CD8-positive, alpha-beta memory T cell (primary cell): ENCODE results near the gene CER1. TPM values are rescaled to one million over a fixed set of nuclear protein-coding genes. Genes with fewer than 3 reads are reported as not detected.

Source experiments
- CTCF ChIA-PET: fragments of 350-600 bp; sonication (Branson Sonifier 250); formaldehyde crosslinking; loops from one replicate; lab custom pipeline; 2021; ENCODE audit warnings: antibody characterized with exemption; lab: Charles Lee
- POLR2A ChIA-PET: fragments of 350-600 bp; sonication (Branson Sonifier 250); formaldehyde crosslinking; loops from one replicate; lab custom pipeline; 2021; ENCODE audit warnings: antibody characterized with exemption; lab: Charles Lee
- DNase-seq, 5 donors: peaks; one replicate each; pipeline versions ENCODE4 v3.0.0 to v3.0.0-alpha.2; 2020 to 2022; ENCODE audit warnings: mixed read lengths in 1 of 5
- H3K27ac ChIP-seq: one replicate; pipeline ENCODE4 v1.7.0; 2013; ENCODE audit warnings: low read depth, mild to moderate bottlenecking, low read length, moderate library complexity
- H3K27me3 ChIP-seq: 2 replicates; pipeline ENCODE4 v1.7.0; 2013; ENCODE audit warnings: low read length, mild to moderate bottlenecking; ENCODE audit not compliant: insufficient read depth, poor library complexity, severe bottlenecking
- H3K36me3 ChIP-seq: 2 replicates; pipeline ENCODE4 v1.7.0; 2013; ENCODE audit warnings: mild to moderate bottlenecking, low read length, moderate library complexity; ENCODE audit not compliant: insufficient read depth
- H3K4me1 ChIP-seq: 2 replicates; pipeline ENCODE4 v1.7.0; 2013; ENCODE audit warnings: mild to moderate bottlenecking, low read length, moderate library complexity; ENCODE audit not compliant: insufficient read depth
- H3K4me3 ChIP-seq: 2 replicates; pipeline ENCODE4 v1.7.0; 2013; ENCODE audit warnings: mild to moderate bottlenecking, low read length
- H3K9me3 ChIP-seq: 2 replicates; pipeline ENCODE4 v1.7.0; 2013; ENCODE audit warnings: mild to moderate bottlenecking, low read length
- H3K27ac Mint-ChIP-seq, 8 donors: one replicate each; pipeline ENCODE4 v1.8.0; 2020 to 2021; ENCODE audit warnings: mixed read lengths in 8 of 8, mild to moderate bottlenecking in 6 of 8, inconsistent platforms in 3 of 8, moderate library complexity in 3 of 8
- H3K27me3 Mint-ChIP-seq, 2 donors: one replicate each; pipeline ENCODE4 v1.8.0; 2020 to 2021; ENCODE audit warnings: mixed read lengths in 2 of 2, mild to moderate bottlenecking in 1 of 2, moderate library complexity in 1 of 2
- H3K36me3 Mint-ChIP-seq, 3 donors: one replicate each; pipeline ENCODE4 v1.8.0; 2020 to 2021; ENCODE audit warnings: mixed read lengths in 3 of 3, inconsistent platforms in 1 of 3, mild to moderate bottlenecking in 1 of 3
- H3K4me1 Mint-ChIP-seq, 3 donors: one replicate each; pipeline ENCODE4 v1.8.0; 2020 to 2021; ENCODE audit warnings: mixed read lengths in 3 of 3, inconsistent platforms in 1 of 3, mild to moderate bottlenecking in 1 of 3
- H3K4me3 Mint-ChIP-seq, 7 donors: one replicate each; pipeline ENCODE4 v1.8.0; 2020 to 2021; ENCODE audit warnings: mixed read lengths in 7 of 7, mild to moderate bottlenecking in 6 of 7, moderate library complexity in 4 of 7, inconsistent platforms in 2 of 7
- H3K9me3 Mint-ChIP-seq, 5 donors: one replicate each; pipeline ENCODE4 v1.8.0; 2020 to 2022; ENCODE audit warnings: mixed read lengths in 5 of 5, mild to moderate bottlenecking in 3 of 5, moderate library complexity in 2 of 5, inconsistent platforms in 1 of 5
- polyA plus RNA-seq: library from polyadenylated mRNA; unstranded; fragments of 300-500 nt; fragmentation: Illumina TruSeq; gene quantifications from one replicate; pipeline ENCODE4 v1.2.3, GENCODE V29; 2021
- total RNA-seq, 2 experiments: library from RNA; stranded (reverse); gene quantifications; one replicate each; pipeline ENCODE4 v1.2.3, GENCODE V29; 2021

CER1 gene
- total and polyA plus RNA-seq, 3 experiments from 2014 or later: not detected

GRCh38 chr9:14752871-14753270 is 30.3 kb upstream of the CER1 start:
- CTCF ChIA-PET: no interaction called here
- Histone ChIP-seq H3K27ac (no peak overlapping the region), H3K4me1 (no peaks in the 10 kb centered on the region), H3K27me3 (no peaks in the 10 kb centered on the region), H3K9me3 (no peaks in the 10 kb centered on the region), H3K4me3 (no peak overlapping the region), H3K36me3 (no peaks in the 10 kb centered on the region)
- Mint-ChIP-seq H3K36me3 (no peaks in the 10 kb centered on the region), H3K27ac (no peak overlapping the region), H3K27me3 (peaks cover 16 to 43% of the 10 kb centered on the region in 2 donors), H3K4me3 (no peak overlapping the region), H3K9me3 (peaks cover 0 to 2% (median 0%) of the 10 kb centered on the region in 5 donors), H3K4me1 (peaks cover 5 to 18% (median 7%) of the 10 kb centered on the region in 3 donors)
- no peak for DNase-seq
- POLR2A ChIA-PET: no interaction called here

- ChIA-PET POLR2A (no interaction called here), CTCF (no interaction called here)
- H3K4me1 ChIP-seq: no peaks in the 10 kb centered on the region
- peaks cover 5 to 18% (median 7%) of the 10 kb centered on the region in 3 donors for H3K4me1 Mint-ChIP-seq
- no peaks in the 10 kb centered on the region for H3K36me3 Mint-ChIP-seq
- H3K4me3 Mint-ChIP-seq: no peak overlapping the region
- H3K27ac ChIP-seq: no peak overlapping the region
- H3K36me3 ChIP-seq: no peaks in the 10 kb centered on the region
- H3K9me3 ChIP-seq: no peaks in the 10 kb centered on the region
- H3K9me3 Mint-ChIP-seq: peaks cover 0 to 2% (median 0%) of the 10 kb centered on the region in 5 donors
- peaks cover 16 to 42% of the 10 kb centered on the region in 2 donors for H3K27me3 Mint-ChIP-seq
- no peak overlapping the region for H3K4me3 ChIP-seq
- no peak overlapping the region for H3K27ac Mint-ChIP-seq
- no peaks in the 10 kb centered on the region for H3K27me3 ChIP-seq
- DNase-seq: no peak
Observed at GRCh38 chr9:14752271-14752670, 29.7 kb upstream of the CER1 start.

- H3K4me1 Mint-ChIP-seq: peaks cover 5 to 18% (median 7%) of the 10 kb centered on the region in 3 donors
- peaks cover 0 to 2% (median 0%) of the 10 kb centered on the region in 5 donors for H3K9me3 Mint-ChIP-seq
- Histone ChIP-seq H3K27me3 (no peaks in the 10 kb centered on the region), H3K27ac (no peak overlapping the region), H3K36me3 (no peaks in the 10 kb centered on the region), H3K9me3 (no peaks in the 10 kb centered on the region), H3K4me3 (no peak overlapping the region), H3K4me1 (no peaks in the 10 kb centered on the region)
- H3K4me3 Mint-ChIP-seq: no peak overlapping the region
- no peak overlapping the region for H3K27ac Mint-ChIP-seq
- ChIA-PET POLR2A (no interaction called here), CTCF (no interaction called here)
- no peak for DNase-seq
- peaks cover 19 to 37% of the 10 kb centered on the region in 2 donors for H3K27me3 Mint-ChIP-seq
- no peaks in the 10 kb centered on the region for H3K36me3 Mint-ChIP-seq
Observed at GRCh38 chr9:14750821-14751220, 28.3 kb upstream of the CER1 start.

GRCh38 chr9:14749741-14750211 is 27.2 kb upstream of the CER1 start:
- Histone ChIP-seq H3K9me3 (no peaks in the 10 kb centered on the region), H3K27me3 (no peaks in the 10 kb centered on the region), H3K4me3 (no peak overlapping the region), H3K4me1 (no peaks in the 10 kb centered on the region), H3K27ac (no peak overlapping the region), H3K36me3 (no peaks in the 10 kb centered on the region)
- Mint-ChIP-seq H3K27me3 (peaks cover 19 to 34% of the 10 kb centered on the region in 2 donors), H3K36me3 (no peaks in the 10 kb centered on the region), H3K27ac (no peak overlapping the region), H3K4me1 (peaks cover 5 to 18% (median 7%) of the 10 kb centered on the region in 3 donors), H3K4me3 (no peak overlapping the region), H3K9me3 (peaks cover 0 to 2% (median 0%) of the 10 kb centered on the region in 5 donors)
- CTCF ChIA-PET: no interaction called here
- peak in 2 of 5 donors; percentile 6 to 32 for DNase-seq
- POLR2A ChIA-PET: no interaction called here

- Mint-ChIP-seq H3K9me3 (peaks cover 0 to 2% (median 0%) of the 10 kb centered on the region in 5 donors), H3K27ac (no peak overlapping the region), H3K27me3 (peaks cover 14 to 34% of the 10 kb centered on the region in 2 donors), H3K4me3 (no peak overlapping the region), H3K36me3 (no peaks in the 10 kb centered on the region), H3K4me1 (peaks cover 5 to 18% (median 7%) of the 10 kb centered on the region in 3 donors)
- Histone ChIP-seq H3K36me3 (no peaks in the 10 kb centered on the region), H3K9me3 (no peaks in the 10 kb centered on the region), H3K27ac (no peak overlapping the region), H3K27me3 (no peaks in the 10 kb centered on the region), H3K4me3 (no peak overlapping the region), H3K4me1 (no peaks in the 10 kb centered on the region)
- ChIA-PET POLR2A (no interaction called here), CTCF (no interaction called here)
- DNase-seq: no peak
Observed at GRCh38 chr9:14748373-14748772, 25.8 kb upstream of the CER1 start.

- peaks cover 0 to 2% (median 0%) of the 10 kb centered on the region in 5 donors for H3K9me3 Mint-ChIP-seq
- Histone ChIP-seq H3K36me3 (no peaks in the 10 kb centered on the region), H3K4me3 (no peak overlapping the region), H3K27me3 (no peaks in the 10 kb centered on the region), H3K9me3 (no peaks in the 10 kb centered on the region), H3K27ac (no peak overlapping the region), H3K4me1 (no peaks in the 10 kb centered on the region)
- peaks cover 5 to 18% (median 7%) of the 10 kb centered on the region in 3 donors for H3K4me1 Mint-ChIP-seq
- no peak for DNase-seq
- H3K36me3 Mint-ChIP-seq: no peaks in the 10 kb centered on the region
- ChIA-PET CTCF (no interaction called here), POLR2A (no interaction called here)
- H3K4me3 Mint-ChIP-seq: no peak overlapping the region
- H3K27ac Mint-ChIP-seq: no peak overlapping the region
- peaks cover 13 to 31% of the 10 kb centered on the region in 2 donors for H3K27me3 Mint-ChIP-seq
Observed at GRCh38 chr9:14747111-14747510, 24.6 kb upstream of the CER1 start.

- DNase-seq: no peak
Observed at GRCh38 chr9:14746626-14747025, 24.1 kb upstream of the CER1 start.

GRCh38 chr9:14744768-14745167 is 22.2 kb upstream of the CER1 start:
- H3K27me3 ChIP-seq: no peaks in the 10 kb centered on the region
- peaks cover 5 to 23% of the 10 kb centered on the region in 2 donors for H3K27me3 Mint-ChIP-seq
- no peak overlapping the region for H3K27ac Mint-ChIP-seq
- POLR2A ChIA-PET: no interaction called here
- peaks cover 0 to 2% (median 0%) of the 10 kb centered on the region in 5 donors for H3K9me3 Mint-ChIP-seq
- H3K9me3 ChIP-seq: no peaks in the 10 kb centered on the region
- no peaks in the 10 kb centered on the region for H3K36me3 ChIP-seq
- H3K4me3 Mint-ChIP-seq: no peak overlapping the region
- no peaks in the 10 kb centered on the region for H3K4me1 ChIP-seq
- peaks cover 3 to 5% (median 4%) of the 10 kb centered on the region in 3 donors for H3K4me1 Mint-ChIP-seq
- no peak overlapping the region for H3K4me3 ChIP-seq
- no peak overlapping the region for H3K27ac ChIP-seq
- no peaks in the 10 kb centered on the region for H3K36me3 Mint-ChIP-seq
- CTCF ChIA-PET: no interaction called here
- no peak for DNase-seq

More at GRCh38 chr9:14746626-14747025, 24.1 kb upstream of the CER1 start:
- Mint-ChIP-seq H3K4me1 (peaks cover 5 to 18% (median 7%) of the 10 kb centered on the region in 3 donors), H3K4me3 (no peak overlapping the region), H3K27me3 (peaks cover 13 to 29% of the 10 kb centered on the region in 2 donors), H3K9me3 (peaks cover 0 to 2% (median 0%) of the 10 kb centered on the region in 5 donors), H3K36me3 (no peaks in the 10 kb centered on the region), H3K27ac (no peak overlapping the region)
- Histone ChIP-seq H3K36me3 (no peaks in the 10 kb centered on the region), H3K27ac (no peak overlapping the region), H3K4me1 (no peaks in the 10 kb centered on the region), H3K4me3 (no peak overlapping the region), H3K27me3 (no peaks in the 10 kb centered on the region), H3K9me3 (no peaks in the 10 kb centered on the region)
- ChIA-PET POLR2A (no interaction called here), CTCF (no interaction called here)
